ENCODE data around the gene CNOT6L. TPM values are rescaled to one million over a fixed set of nuclear protein-coding genes. Genes with fewer than 3 reads are reported as not detected.
A peak's percentile ranks its signal among the peaks of the same experiment; 100 is the strongest.

CNOT6L gene
- total RNA-seq, 4 donors from 2014 or later = 21.3 to 41.6 (median 31.5) TPM

DNA sequence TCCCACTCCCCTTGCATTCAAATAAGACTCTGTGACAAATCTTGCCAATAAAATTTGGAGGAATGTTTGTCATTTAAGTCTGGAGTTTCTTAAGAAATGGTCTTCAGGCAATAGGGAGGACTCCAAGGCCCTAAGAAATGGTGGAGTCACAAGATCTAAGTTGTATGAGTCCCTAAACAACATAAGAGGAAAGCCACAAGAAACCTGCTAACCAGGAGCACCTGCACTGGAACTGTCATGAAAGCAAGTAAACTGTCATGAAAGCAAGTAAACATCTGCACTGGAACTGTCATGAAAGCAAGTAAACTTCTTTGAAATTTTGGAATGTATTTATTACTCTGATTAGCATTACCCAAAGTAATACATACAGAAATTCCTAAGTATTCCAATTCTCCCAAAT, 3.5 kb downstream of the CNOT6L start:
- no peak for ATAC-seq (ENCODE audit: low FRiP score)
- DNase-seq (ENCODE audit: low spot score) = no peak
- TF ChIP-seq, protein P1, sequence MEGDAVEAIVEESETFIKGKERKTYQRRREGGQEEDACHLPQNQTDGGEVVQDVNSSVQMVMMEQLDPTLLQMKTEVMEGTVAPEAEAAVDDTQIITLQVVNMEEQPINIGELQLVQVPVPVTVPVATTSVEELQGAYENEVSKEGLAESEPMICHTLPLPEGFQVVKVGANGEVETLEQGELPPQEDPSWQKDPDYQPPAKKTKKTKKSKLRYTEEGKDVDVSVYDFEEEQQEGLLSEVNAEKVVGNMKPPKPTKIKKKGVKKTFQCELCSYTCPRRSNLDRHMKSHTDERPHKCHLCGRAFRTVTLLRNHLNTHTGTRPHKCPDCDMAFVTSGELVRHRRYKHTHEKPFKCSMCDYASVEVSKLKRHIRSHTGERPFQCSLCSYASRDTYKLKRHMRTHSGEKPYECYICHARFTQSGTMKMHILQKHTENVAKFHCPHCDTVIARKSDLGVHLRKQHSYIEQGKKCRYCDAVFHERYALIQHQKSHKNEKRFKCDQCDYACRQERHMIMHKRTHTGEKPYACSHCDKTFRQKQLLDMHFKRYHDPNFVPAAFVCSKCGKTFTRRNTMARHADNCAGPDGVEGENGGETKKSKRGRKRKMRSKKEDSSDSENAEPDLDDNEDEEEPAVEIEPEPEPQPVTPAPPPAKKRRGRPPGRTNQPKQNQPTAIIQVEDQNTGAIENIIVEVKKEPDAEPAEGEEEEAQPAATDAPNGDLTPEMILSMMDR (IDR thresholded peaks at IDR 0.05) = no peak

DNA sequence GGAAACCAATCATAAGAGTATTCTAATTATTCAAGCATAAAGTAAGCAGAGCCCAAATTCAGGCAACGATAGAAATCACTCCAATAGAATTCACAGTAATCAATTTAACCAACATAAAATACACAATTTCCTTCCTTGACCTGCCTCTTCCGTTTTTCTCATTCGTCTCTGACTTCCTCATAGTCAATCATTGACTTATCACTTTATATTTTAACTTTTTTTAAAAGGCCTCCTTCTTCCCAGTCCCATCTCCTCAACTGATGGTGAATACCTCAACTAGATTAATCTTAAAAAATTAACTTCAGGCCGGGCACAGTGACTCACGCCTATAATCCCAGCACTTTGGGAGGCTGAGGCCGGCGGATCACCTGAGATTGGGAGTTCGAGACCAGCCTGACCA, 13.3 kb downstream of the CNOT6L start:
- no peak for ATAC-seq (ENCODE audit: low FRiP score)
- no peak for DNase-seq (ENCODE audit: low spot score)
- TF ChIP-seq, protein P1 (IDR thresholded peaks at IDR 0.05) = no peak

DNA sequence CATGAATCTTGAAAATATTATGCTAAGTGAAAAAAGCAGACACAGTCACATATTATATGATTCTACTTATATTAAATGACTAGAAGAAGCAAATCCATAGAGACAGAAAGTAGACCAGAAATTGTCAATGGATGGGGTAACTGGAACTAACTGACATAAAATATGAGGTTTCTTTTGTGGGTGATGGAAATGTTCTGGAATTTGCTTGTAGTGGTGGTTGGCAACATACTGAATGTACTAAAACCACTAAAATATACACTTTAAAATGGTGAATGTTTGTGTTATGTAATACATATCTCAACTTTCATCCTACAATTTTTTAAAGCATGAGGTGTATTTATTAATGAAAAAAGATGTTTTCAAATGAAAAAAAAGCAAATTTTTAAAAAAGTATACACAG, 14.7 kb downstream of the CNOT6L start:
- no peak for ATAC-seq (ENCODE audit: low FRiP score)
- TF ChIP-seq, protein P1 (IDR thresholded peaks at IDR 0.05) = no peak
- no peak for DNase-seq (ENCODE audit: low spot score)

DNA sequence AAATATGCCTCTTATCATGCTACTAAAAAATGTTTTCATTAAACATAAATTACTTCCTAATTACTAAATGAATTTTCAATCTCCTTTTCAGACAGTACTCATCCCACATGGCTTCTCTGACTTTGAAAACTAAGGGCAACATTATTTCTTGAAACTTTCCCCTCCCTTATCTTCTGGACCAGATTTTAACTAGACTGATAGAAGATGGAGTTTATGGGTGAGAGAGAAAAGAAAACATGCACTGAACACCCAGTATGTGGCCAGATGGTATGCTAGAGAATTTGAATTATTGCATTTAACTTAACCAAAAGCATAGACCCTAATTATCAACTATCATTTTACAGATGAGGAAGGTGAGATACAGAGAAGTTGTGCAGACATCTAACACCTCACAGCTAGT, 16.8 kb downstream of the CNOT6L start:
- no peak for ATAC-seq (ENCODE audit: low FRiP score)
- no peak for DNase-seq (ENCODE audit: low spot score)
- TF ChIP-seq, protein P1 (IDR thresholded peaks at IDR 0.05) = no peak

DNA sequence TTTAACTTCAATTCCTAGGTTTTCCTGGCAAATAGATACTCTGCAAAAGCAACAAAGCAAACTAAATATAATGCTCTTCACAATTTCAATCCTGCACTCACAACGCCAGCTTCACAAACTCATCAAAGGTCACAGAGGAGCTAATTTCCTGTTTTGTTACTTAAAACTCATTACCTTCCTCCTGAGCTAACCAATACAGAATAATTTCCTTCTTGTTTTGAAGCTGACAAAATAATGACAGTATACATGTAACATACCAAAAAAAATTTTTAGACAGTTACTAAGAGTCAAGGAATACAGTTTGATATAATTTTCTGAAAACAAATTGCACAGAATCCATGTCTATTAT, 17.9 kb downstream of the CNOT6L start:
- TF ChIP-seq, protein P1 (IDR thresholded peaks at IDR 0.05) = no peak

DNA sequence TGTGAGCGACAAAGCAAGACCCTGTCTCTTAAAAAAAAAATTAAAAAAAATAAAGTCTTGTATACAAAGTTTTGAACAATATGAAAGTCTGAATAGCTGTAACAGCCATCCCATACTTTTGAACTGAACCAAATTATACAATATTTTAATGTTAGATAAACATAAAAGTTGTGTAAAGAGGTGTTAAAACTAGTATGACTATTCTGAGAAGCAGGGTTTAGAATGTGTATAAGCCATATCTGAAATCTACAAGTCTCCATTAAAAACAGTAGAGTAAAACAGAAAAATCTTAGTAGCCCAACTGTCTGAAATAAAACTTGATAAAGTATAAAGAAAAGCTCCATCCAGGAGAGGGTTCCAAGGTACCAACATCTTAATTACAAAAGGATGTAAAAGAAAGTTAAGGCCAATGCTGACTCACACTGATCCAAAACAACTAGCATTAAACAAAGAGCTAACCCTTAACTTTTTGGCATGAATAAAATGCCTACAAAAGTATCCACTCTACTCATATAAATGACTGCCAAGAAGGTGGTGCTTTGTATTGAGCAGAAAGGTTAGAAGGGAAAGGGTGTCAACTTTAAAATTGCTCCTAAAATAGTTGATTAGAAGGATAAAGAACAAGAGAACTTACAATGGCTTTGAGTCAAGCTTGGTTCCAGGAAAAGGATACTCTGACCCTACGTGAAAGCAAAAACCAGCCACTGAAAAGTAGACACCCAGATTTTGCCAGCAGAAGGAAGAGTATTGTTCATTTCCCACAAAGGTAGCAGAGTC, 18.5 kb downstream of the CNOT6L start:
- DNase-seq (ENCODE audit: low spot score) (no peak), ATAC-seq (ENCODE audit: low FRiP score) (peak; percentile 66)
- TF ChIP-seq, protein P1 (IDR thresholded peaks at IDR 0.05) = no peak

More for the DNA sequence above, 17.9 kb downstream of the CNOT6L start:
- ATAC-seq (ENCODE audit: low FRiP score) (no peak), DNase-seq (ENCODE audit: low spot score) (no peak)

DNA sequence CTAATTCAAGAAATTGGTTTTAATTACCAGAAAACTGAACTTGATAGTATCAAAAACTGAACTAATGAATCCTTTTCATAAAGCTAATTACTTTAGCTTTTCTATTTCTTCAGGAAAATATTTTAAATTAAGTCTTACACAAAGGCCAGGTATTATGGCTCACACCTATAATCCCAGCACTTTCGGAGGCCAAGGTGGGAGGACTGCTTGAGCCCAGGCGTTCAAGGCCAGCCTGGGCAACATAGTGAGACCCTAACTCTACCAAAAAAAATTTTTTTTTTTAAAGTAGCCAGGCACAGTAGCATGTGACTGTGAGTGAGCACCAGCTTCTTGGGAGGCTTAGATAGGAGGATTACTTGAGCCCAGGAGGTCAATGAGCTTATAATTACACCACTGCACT, 19.1 kb downstream of the CNOT6L start:
- DNase-seq (ENCODE audit: low spot score) (no peak), ATAC-seq (ENCODE audit: low FRiP score) (no peak)
- TF ChIP-seq, protein P1 (IDR thresholded peaks at IDR 0.05) = no peak
